K562 (cell line): Measurements from ENCODE around the gene WTAP. TPM values are rescaled to one million over a fixed set of nuclear protein-coding genes. Genes with fewer than 3 reads are reported as not detected.

Experiments
- ASH1L ChIP-seq: fragments of 450-650 bp; IDR thresholded peaks from 2 replicates; pipeline ENCODE4 v1.6.1; 2018; ENCODE audit warnings: borderline replicate concordance, mild to moderate bottlenecking, low read depth; ENCODE audit not compliant: partially characterized antibody
- ATF3 ChIP-seq, 2 experiments: fragments of 450-650 bp in 1 of 2; sonication (generic) in 1 of 2; formaldehyde crosslinking in 1 of 2; IDR thresholded peaks in 1 of 2; conservative IDR thresholded peaks in 1 of 2; 2 replicates each; pipeline versions ENCODE4 v1.6.1 to v1.8.1; 2016 to 2023; ENCODE audit warnings: mild to moderate bottlenecking in 2 of 2, moderate library complexity in 2 of 2, inconsistent platforms in 1 of 2, missing genetic modification reagents in 1 of 2
- CHAMP1 ChIP-seq: fragments of 450-650 bp; IDR thresholded peaks from 2 replicates; pipeline ENCODE4 v1.6.1; 2016; ENCODE audit warnings: mild to moderate bottlenecking
- DLX4 ChIP-seq: fragments of 250-450 bp; sonication (Bioruptor Pico); IDR thresholded peaks from 2 replicates; pipeline ENCODE4 v1.6.1; 2021; ENCODE audit warnings: mild to moderate bottlenecking
- KLF1 ChIP-seq: fragments of 450-650 bp; IDR thresholded peaks from 2 replicates; pipeline ENCODE4 v1.6.1; 2016; ENCODE audit warnings: missing genetic modification characterization, missing compliant biosample characterization
- MTA2 ChIP-seq: fragments of 450-650 bp; IDR thresholded peaks from 2 replicates; pipeline ENCODE4 v1.6.1; 2016; ENCODE audit warnings: low read depth
- MXI1 ChIP-seq: IDR thresholded peaks from 2 replicates; pipeline ENCODE4 v1.6.1; 2011; ENCODE audit warnings: low read depth, mild to moderate bottlenecking, improper control_type of control experiment, low read length
- NCOR1 ChIP-seq: fragments of 450-650 bp; IDR thresholded peaks from 2 replicates; pipeline ENCODE4 v1.6.1; 2016; ENCODE audit warnings: mild to moderate bottlenecking, moderate library complexity
- NFATC3 ChIP-seq: fragments of 450-650 bp; IDR thresholded peaks from 2 replicates; pipeline ENCODE4 v1.6.1; 2017; ENCODE audit warnings: mild to moderate bottlenecking
- PHF8 ChIP-seq: fragments of 200-600 bp; sonication (generic); IDR thresholded peaks from 2 replicates; pipeline ENCODE4 v1.6.1; 2012; ENCODE audit warnings: mixed run types, mild to moderate bottlenecking, inconsistent platforms, low read length, moderate library complexity, borderline replicate concordance
- POLR2B ChIP-seq: fragments of 450-650 bp; IDR thresholded peaks from 2 replicates; pipeline ENCODE4 v1.6.1; 2018; ENCODE audit warnings: low read depth; ENCODE audit not compliant: partially characterized antibody
- STAT6 ChIP-seq: sonication (generic); formaldehyde crosslinking; IDR thresholded peaks from 2 replicates; pipeline ENCODE4 v1.8.1; 2023; ENCODE audit warnings: mild to moderate bottlenecking, missing genetic modification reagents
- TCF3 ChIP-seq: sonication (generic); formaldehyde crosslinking; IDR thresholded peaks from 2 replicates; pipeline ENCODE4 v1.4.0; 2020; ENCODE audit warnings: mild to moderate bottlenecking, missing genetic modification reagents
- TFAP4 ChIP-seq: sonication (generic); formaldehyde crosslinking; IDR thresholded peaks from 2 replicates; pipeline ENCODE4 v1.8.0; 2022; ENCODE audit warnings: missing genetic modification reagents, mild to moderate bottlenecking, moderate library complexity, borderline replicate concordance
- ZNF395 ChIP-seq: fragments of 200-800 bp; sonication (Bioruptor generic); IDR thresholded peaks from 2 replicates; pipeline ENCODE4 v1.6.1; 2017; ENCODE audit warnings: missing genetic modification characterization, missing compliant biosample characterization
- ZNF431 ChIP-seq: sonication (generic); formaldehyde crosslinking; IDR thresholded peaks from 2 replicates; pipeline ENCODE4 v1.8.0; 2022; ENCODE audit warnings: mild to moderate bottlenecking, missing genetic modification reagents
- polyA plus RNA-seq, 8 experiments: library from polyadenylated mRNA; depleted of rRNA in 4 of 8; stranded (reverse) in 5 of 8; unstranded in 3 of 8; fragments of >200 nt; fragmentation: Nextera tagmentation in 2 of 8; fragmentation: Illumina TruSeq in 1 of 8; extraction: Ambion mirVana in 2 of 8; extraction: Trizol in 1 of 8; gene quantifications; 2 replicates each; pipeline versions ENCODE4 v1.2.1 to v1.2.3, GENCODE V29; 2011 to 2014; ENCODE audit warnings: inconsistent platforms in 1 of 8, missing spikeins in 1 of 8
- total RNA-seq, 7 experiments: library from RNA; depleted of rRNA in 6 of 7; stranded (reverse); fragments of >200 nt in 6 of 7; fragmentation: Illumina TruSeq in 2 of 7; extraction: Trizol in 2 of 7; gene quantifications; 2 replicates each; pipeline versions ENCODE4 v1.2.1 to v1.2.3, GENCODE V29; 2011 to 2021; ENCODE audit warnings: low replicate concordance in 1 of 7

The WTAP gene
- total and polyA plus RNA-seq, 9 of the 15 experiments (the other 6 are each of a cell fraction or from before 2014, with no cell fraction given), result 52.4 to 156 (median 110) TPM

- peak; percentile 54; the same call in 1 of the 2 replicates for TF ChIP-seq MXI1
- peak; percentile 96 for TF ChIP-seq TFAP4 (CRISPR knock-in tag)
- TF ChIP-seq PHF8, result peak; percentile 99
- no peak; the same call in 1 of the 2 replicates for TF ChIP-seq ATF3 (IDR thresholded peaks at IDR 0.05)
- peak; percentile 94 for TF ChIP-seq ATF3 (CRISPR knock-in tag; conservative IDR thresholded peaks at IDR 0.05)
- peak; percentile 99 for TF ChIP-seq POLR2B
- TF ChIP-seq KLF1, result peak; percentile 79
- peak; percentile 78 for TF ChIP-seq STAT6 (CRISPR knock-in tag)
- no peak for TF ChIP-seq ZNF395 (CRISPR knock-in tag)
- TF ChIP-seq MTA2, result peak; percentile 80
- peak; percentile 94 for TF ChIP-seq CHAMP1
- TF ChIP-seq NCOR1, result peak; percentile 64
- peak; percentile 98 for TF ChIP-seq NFATC3
- TF ChIP-seq ASH1L, result peak; percentile 73
- peak; percentile 86; the same call in 1 of the 2 replicates for TF ChIP-seq ZNF431 (CRISPR knock-in tag)
- TF ChIP-seq TCF3 (CRISPR knock-in tag), result peak; percentile 63; the same call in 1 of the 2 replicates
- no peak for TF ChIP-seq DLX4 (CRISPR knock-in tag)
Measured at GRCh38 chr6:159726918-159727716, at the start of gene WTAP (continued).
